ENCODE measurements around the gene ARHGEF7.
A peak's percentile ranks its signal among the peaks of the same experiment; 100 is the strongest.
"Not testable (repeated sequence)": the region's sequence is repeated elsewhere in the genome, so short reads cannot be mapped to it uniquely, and the experiment has no call there.

ARHGEF7 gene

DNA sequence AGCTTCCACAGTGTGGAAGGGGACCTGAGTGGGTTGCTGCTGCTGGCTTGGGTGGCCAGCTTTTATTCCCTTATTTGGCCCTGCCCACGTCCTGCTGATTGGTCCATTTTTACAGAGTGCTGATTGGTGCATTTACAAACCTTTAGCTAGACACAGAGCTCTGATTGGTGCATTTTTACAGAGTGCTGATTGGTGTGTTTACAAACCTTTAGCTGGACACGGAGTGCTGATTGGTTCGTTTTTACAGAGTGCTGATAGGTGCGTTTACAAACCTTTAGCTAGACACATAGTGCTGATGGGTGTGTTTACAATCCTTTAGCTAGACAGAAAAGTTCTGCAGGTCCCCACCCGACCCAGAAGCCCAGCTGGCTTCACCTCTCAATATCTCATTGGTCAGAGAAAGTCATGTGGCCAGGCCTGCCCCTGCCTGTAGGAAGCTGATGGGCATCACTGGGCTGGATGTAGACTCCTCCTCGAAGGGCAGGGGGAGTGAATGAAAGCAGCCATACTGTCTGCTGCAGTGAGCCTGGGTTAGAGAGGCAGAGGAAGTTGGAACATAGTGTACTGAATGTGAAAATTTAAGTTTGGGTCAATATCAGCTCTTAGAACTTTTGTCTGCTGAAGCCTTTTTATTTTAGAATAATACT, 83.7 kb downstream of the ARHGEF7 start:
- not testable (repeated sequence) for DNase-seq (ENCODE audit: low read depth in 2 of 2)

DNA sequence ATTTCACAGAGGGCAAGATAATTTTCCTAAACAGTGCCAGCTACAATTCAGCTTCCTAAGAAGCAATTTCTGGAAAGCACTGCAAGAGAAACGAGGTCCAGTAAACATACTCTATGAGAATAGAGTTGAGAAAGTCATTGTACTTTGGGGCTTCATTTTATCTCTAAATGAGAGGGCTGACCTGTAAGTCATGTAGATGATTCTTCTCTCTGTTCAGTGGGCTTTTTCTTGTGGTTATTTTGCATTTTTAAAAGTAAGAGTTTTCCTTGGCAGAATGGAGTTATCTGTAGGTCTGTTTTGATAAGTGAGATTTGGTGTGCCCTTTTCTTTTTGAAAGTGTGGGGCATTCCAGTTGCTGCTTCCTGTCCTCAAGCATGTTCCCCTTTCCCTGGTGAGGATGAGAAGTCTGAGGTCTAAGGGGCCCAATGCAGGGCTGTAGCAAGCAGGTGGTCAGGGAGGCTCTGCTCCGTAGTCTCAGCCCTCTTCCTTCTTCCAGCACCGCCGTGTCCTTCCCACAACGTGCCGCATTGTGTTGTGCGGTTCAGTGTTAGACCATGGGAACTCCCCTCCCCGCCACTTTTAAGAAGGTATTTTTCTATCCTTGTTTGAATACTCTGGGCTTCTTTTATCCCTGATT, 86.3 kb downstream of the ARHGEF7 start:
- DNase-seq (ENCODE audit: low read depth in 2 of 2), result no peak

DNA sequence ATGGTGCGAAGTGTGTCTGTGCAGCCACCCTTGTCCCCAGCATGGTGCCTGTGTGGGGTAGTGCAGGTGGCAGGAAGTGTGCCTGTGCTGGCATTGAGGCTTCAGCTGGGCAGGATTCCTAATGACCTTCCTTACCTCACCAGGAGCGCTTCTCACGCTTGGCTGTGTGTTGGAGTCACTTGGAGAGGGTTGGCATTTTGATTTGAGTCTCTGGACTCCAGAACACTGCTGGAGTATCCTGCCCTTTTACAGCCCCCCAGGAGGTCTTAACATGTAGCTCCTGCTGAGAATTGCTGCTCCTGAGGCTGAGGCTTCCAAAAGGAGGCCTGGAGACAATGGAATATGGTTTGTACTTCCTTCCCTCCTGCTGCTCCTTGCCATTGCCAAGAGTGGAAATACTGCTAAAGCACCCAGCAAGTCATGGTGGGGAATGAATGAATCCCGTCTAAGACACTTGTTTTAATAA, 87.1 kb downstream of the ARHGEF7 start:
- no peak for DNase-seq (ENCODE audit: low read depth in 2 of 2)

DNA sequence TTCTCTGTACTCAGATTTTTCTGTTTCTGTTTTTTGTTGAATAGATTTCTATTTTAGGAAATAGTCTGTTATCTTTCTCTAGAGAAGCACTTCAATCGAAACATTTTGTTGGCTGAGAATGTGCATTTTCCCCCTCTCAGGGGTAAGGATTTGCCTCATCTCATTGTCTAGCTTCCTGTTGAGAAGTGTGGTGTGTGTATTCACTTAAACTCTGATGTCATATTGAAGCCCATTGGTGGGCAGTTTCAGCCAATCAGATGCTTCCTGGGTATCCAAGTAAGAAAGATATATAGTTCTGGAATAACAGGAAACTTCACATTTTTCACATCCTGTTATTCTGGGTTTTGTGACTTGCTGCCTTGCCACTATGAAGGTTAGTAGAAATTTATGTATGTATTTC, 87.6 kb downstream of the ARHGEF7 start:
- DNase-seq (ENCODE audit: low read depth in 2 of 2), result no peak

DNA sequence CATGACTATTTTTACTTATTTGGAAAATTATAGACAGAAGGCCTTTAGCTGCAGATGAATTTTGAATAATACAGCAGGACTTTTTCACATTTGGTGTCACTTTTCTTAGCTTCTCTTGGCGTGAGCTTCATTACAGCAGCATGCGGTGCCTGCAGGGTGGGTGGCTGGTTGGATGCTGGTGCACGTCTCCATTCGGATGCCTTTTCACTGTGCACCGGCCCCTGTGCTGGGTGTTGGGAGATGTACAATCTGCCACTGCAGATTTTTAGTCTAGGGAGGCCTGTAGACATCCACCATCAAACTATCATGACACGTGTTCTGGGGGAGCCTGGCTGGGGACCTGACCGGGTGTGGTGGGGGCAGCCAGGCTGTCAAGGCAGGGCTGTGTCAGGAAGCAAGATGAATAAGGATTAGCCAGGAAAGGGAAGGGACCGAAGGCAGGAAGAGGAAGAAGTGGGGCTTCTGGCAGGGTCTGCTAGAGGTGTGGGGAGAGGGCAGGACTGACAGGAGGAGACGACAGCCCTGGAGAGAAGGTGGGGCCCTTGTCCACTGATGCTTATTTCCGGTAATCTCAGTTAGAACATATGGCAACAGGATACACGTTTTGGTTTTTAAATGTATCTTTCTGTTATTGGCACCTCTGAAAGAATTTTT, 88.8 kb downstream of the ARHGEF7 start:
- no peak for DNase-seq (ENCODE audit: low read depth in 2 of 2)

DNA sequence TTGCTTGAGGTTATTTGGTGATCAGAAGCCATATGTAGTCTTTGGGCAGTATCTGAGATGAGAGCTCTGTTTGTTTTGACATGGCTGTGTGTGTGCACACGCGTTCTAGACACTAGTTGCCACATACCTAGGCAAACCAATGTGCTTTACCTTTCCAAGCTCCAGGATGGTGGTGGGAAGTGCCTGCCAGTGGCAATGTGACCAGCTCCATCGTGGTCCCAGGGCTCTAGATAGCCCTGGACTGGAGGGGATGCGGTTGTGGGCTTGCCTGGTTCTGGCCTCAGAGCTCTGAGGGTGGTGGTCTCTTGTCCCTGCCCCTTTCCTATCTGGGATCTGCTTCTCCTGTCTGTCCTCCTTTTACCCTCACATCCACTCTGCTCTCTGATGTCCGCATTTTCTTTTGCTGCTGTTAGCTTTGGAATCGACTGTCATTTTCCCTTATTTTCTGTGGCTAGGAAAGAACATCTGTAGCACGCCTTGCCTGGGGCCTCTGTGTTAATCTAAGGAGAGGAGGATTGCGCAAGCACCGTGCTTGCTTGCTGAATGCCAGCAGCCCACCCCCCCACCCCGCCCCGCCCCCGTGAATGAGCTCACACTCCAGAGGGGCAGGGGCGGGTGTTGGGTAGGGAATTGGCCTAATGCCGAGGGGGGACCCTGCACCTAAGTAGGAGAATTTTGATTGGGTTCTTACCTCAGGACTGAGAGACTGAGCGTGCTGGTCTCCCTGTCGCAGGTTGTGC, 89.5 kb downstream of the ARHGEF7 start:
- no peak for DNase-seq (ENCODE audit: low read depth in 2 of 2)

DNA sequence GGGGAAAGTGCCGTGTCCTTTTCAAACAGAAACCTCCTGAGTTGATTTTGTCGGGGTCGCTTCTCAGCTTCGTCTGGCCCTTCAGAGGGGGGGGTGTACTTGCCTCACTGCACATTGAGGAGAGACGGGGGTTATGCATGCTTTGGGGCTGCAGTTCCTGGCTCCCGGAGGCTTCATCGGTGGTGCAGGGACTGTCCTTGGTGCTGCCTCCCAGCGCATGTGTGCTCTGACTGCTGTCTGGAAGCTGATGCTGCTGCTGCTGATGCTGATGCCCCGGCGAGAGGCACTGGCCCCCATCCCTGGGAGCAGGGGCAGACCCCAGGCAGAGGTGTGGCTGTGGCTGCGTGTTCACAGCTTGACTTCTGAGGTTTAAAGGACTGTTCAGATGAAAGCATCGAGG, 91.0 kb downstream of the ARHGEF7 start:
- DNase-seq (ENCODE audit: low read depth in 2 of 2), result no peak

DNA sequence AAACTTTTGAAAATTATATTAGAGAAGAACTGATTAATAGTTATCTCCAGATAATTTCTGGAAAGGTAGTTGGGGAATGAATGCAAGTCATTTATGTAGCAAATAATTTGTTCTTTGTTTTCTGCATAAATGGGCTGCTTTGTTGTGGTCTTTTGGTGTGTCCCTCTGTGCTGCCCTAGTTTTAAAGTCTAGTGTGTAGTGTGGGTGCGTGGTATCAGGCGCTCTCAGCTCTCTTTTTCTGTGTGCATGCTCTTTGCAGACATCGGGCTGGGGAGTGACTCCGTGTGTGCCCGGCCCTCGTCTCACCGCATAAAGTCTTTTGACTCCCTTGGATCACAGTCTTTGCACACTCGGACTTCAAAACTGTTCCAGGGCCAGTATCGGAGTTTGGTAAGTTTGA, 94.5 kb downstream of the ARHGEF7 start:
- DNase-seq (ENCODE audit: low read depth in 2 of 2), result no peak

DNA sequence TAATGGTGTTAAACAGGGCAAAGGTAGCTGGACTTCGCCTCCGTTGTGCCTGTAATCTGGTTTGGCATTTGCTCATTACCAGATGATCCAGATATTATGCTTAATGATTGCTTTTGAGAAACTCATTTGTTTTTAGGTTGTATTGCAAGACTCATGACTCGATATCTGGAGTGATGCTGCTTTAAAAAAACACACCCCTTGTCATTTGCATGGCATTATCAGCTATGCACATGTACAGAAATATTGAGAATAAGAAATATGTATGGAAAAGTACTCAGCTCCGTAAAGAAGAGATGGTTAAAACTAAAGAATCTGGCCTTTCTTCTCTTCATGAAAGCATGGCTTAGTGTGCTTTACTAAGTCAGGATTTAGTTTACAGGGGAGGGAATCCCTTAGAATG, 95.0 kb downstream of the ARHGEF7 start:
- DNase-seq (ENCODE audit: low read depth in 2 of 2), result no peak

DNA sequence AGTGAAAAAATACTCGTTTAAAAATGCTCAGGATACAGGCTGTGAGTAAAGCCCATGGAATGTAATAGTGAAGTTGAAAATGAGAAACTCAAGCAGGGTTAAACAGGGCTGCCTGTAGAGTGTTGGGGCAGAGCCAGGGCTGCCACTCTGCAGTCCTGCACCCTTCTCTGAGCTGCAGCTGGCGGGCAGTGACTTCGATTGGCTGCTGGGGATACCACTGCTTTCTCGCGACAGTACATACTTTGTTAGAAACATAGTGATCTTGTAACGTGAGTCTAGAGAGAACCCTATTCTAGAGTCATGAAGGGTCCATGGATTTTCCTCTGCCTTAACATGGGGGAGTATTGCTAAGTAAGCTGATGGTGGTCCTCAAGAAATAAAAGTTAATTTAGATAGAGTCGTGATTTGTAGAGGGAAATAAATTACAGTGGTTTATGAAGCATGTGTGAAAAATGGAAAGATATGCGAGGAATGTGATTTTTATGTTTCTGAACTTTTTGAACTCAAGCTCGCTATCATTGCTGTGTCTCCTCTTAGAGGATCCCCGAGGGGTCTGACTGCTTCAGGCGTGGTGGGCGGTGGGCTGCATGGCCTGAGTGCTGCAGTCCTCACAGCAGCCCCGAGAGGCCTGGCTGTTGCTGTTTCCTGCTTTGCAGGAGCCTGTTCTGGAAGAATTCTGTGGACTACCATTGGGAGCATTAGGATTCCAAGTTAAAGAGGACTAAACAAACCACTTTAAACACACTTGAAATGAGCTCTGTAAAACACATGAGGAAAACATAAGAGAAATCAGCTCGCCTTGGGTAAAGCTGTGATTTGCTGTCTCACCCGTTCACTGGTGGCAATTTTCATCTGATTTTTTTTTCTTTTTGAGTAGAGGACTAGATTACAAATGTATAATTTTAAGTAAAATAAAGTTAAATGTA, 95.7 kb downstream of the ARHGEF7 start:
- DNase-seq (ENCODE audit: low read depth in 2 of 2), result no peak

DNA sequence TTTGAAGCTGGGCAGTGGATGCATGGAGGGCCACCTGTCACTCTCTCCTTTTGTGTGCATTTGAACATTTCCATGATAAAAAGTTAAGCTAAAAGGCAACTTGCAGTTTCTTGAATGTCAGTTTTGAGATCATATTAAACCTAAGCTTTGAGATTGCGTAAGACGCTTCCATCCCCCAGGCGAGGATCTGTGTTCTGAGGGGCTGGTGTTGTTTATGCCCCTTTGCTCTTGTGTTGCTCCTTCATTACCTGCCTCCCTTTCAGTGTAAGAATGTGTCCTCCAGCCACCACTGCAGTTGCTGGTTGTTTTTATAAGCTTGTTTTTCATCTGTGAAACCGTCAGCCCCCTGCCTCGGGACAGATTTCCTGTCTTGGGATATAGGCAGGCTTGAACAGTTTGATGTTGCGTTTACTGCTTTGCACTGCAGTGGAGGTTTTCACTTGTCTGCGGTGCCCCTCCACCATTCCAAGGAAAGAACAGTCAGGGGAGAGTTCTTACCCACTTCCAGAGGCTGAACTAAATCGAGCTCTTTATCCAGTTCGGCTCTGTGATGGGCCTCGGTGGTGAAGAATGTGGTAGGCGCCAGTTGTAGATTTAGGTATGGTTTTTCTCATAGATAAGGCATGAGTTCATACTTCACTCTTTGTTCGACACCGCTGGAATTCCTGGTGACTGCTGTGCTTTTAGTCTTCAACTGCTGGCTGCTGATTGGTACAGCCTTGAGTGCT, 96.8 kb downstream of the ARHGEF7 start:
- DNase-seq (ENCODE audit: low read depth in 2 of 2), result no peak

DNA sequence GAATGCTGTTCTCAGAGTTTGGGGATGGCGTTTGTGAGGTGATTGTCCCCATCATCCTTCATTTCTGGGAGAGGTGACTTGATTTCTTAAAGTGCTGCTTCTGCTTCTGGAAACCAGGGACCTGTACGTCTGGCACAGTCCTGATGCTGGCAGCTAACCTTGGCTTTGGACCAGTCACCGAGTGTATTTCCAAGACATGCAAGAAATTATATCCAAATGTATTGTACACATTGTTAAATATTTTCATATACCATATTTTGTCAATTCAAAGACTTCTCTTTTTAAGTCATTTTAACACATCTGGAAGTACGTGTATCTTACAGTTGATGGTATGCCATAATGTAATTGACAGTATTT, 97.4 kb downstream of the ARHGEF7 start:
- DNase-seq (ENCODE audit: low read depth in 2 of 2), result no peak

DNA sequence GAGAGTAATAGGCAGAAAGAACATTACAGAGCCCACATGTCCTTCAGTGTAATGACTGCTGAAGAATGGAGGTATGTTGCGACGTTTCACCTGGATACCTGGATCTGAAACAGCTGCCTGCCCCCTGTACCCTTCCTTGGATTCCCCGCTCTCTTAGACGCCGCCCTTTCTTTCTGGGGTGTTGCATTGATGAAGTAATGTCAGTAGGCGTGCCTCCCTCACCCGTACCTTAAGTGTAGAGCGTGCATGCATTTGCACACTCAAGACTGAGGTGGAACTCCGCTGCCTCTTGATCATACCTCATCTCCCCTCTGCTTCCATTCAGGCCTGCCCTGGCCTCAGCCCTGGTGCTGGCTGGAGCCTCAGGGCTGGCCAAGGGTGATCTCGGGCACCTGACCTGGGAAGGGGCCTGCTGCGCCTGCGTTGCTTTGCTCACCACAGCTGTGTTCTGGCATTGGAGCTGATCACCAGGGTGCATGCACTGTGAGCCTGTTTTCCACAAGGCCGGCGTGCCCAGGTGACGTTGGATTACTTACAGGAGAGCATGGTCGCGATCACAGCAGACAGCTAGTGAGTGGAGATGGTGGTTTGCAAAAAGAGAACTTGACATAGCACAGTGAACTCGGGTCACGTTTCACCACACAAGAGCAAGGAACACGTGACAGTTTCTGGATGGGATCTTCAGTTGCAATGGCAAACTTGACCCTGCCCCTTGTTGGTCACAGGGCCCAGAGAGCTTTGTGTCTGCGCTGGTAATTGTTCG, 99.0 kb downstream of the ARHGEF7 start:
- DNase-seq (ENCODE audit: low read depth in 2 of 2), result no peak

DNA sequence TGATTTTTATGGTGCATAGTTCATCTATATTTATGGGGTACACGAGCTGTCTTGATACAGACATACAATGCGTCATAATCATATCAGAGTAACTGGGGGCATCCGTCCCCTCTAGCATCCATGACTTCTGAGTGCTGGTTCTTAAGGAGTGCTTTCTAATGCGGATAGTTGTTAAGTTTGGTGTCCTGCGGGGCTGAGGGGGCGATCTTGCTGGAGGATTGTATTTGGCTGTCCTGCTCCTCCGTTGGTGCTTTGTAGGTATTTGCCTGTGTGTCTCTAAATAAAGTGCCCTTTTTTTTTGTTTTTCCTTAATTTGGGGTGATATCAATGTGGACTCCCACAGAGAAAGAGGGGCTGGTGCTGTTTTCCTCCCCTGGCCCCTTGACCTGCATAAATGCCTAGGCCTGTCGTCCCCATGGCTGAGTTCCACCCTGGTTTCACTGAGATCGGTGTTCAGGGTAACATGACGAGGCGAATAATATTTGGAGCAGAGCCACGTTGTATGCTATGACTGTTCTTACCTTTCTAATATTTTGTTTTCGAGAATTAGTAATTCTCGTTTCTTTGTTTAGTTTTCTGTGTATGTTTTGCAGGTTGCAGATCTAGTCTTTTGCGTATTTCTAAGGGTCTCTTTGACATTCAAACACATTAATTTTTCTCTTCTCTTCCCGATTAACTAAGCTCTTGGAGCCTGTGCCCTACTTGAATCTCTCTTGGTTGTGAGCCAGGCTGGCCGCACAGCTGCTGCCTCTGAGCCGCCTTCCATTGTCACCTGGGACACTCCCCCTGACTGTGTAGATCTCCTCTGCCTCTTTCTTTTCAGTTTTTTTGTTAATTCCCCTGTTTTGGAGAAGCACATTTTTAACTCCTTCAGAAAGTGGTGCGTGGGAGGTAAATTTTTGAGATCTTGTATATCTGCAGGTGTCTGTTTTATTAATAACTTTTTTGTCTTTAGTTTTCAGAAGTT, 100.3 kb downstream of the ARHGEF7 start:
- DNase-seq (ENCODE audit: low read depth in 2 of 2), result no peak

DNA sequence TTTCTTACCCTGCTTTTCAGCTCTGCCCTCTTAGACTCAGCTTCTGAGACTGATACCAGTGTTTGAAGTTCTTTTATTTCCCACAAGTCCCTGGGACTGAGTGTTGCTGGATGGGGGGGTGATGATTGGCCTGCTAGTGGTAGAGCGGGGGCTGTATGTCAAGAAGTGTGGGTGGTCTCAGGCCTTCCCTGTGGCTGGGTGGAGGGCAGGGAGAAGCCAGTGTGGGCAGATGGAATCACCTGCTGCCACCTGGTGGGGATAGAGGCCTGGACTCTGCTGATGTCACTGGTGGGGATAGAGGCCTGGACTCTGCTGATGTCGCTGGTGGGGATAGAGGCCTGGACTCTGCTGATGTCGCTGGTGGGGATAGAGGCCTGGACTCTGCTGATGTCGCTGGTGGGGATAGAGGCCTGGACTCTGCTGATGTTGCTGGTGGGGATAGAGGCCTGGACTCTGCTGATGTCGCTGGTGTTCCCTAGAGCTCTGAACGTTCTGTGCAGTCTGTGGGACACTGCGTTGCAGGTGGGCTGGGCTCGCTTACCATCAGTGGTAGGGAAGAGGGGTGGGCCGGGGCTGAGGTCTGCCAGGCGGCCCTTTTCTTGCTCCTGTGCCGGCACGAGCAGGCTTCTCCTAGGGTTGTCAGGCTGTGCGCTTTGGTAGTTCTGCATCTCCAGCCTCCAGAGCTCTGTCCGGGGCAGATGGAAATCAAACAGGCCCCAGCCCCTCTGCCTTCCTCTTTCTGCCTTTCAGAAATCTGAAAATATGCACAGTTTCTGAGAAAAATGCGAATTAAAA, 101.3 kb downstream of the ARHGEF7 start:
- DNase-seq (ENCODE audit: low read depth in 2 of 2), result peak in 1 of 2 donors; percentile 14

DNA sequence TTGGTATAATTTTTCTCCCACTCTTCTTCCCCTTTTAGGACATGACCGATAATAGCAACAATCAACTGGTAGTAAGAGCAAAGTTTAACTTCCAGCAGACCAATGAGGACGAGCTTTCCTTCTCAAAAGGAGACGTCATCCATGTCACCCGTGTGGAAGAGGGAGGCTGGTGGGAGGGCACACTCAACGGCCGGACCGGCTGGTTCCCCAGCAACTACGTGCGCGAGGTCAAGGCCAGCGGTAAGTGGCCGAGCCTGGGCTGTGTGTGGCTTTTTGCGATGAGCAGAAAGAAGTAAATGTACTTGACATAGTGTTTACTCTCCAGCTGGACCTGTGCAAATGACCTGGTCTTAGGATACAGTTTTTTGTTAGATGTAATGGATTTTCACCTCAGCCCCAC, 102.5 kb downstream of the ARHGEF7 start:
- DNase-seq (ENCODE audit: low read depth in 2 of 2), result no peak

DNA sequence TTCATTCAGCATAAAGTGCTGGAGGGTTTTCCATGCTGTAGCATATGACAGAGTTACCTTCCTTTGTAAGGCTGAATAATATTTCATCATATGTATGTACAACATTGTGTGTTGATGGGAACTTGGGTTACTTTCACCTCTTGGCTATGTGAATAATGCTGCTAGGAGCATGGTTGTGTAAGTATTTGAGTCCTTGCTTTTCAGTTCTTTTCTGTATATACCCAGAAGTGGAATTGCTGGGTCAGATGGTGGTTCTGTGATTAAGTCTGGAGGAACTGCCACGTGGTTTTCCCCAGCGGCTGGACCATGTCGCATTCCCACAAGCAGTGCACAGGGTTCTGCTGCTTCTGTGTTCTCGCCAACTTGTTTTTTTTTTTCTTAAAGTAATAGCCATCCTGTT, 104.2 kb downstream of the ARHGEF7 start:
- DNase-seq (ENCODE audit: low read depth in 2 of 2), result no peak

DNA sequence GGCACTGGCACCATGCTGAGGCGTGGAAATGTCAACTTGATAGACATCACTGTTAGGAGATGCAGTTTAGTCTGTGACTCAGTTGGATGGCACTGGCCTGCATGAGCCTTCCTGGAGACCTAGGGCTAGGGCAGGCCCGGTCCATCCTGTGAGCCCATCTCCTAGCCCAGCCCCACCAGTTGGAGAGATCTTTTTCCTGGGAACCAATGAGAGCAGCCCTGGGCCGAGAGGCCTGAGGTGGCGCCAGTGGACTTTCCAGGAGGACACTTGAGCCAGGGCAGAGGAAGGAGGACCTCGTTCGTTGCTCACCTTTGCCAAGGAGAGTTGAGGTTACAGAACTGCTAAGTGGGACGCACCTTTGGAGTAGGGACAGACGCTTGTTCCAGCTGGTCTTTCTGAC, 104.8 kb downstream of the ARHGEF7 start:
- no peak for DNase-seq (ENCODE audit: low read depth in 2 of 2)
